OCI-LY7 (cell line): Measurements from ENCODE around the gene QPCTL.
A peak's percentile ranks its signal among the peaks of the same experiment; 100 is the strongest.

Experiments
- EZH2phosphoT487 ChIP-seq: fragments of 200-600 bp; sonication (generic); IDR thresholded peaks from 2 replicates; pipeline ENCODE4 v1.6.1; 2018; ENCODE audit warnings: low read depth, borderline replicate concordance, mild to moderate bottlenecking, mixed run types, antibody characterized with exemption, low read length, moderate library complexity, mixed read lengths
- TF ChIP-seq, protein P1 (sequence below): fragments of 200-600 bp; sonication (generic); conservative IDR thresholded peaks from 2 replicates; pipeline ENCODE4 v1.5.1; 2014; ENCODE audit warnings: mild to moderate bottlenecking, antibody characterized with exemption, low read length, moderate library complexity, mixed read lengths

- TF ChIP-seq, protein P1, sequence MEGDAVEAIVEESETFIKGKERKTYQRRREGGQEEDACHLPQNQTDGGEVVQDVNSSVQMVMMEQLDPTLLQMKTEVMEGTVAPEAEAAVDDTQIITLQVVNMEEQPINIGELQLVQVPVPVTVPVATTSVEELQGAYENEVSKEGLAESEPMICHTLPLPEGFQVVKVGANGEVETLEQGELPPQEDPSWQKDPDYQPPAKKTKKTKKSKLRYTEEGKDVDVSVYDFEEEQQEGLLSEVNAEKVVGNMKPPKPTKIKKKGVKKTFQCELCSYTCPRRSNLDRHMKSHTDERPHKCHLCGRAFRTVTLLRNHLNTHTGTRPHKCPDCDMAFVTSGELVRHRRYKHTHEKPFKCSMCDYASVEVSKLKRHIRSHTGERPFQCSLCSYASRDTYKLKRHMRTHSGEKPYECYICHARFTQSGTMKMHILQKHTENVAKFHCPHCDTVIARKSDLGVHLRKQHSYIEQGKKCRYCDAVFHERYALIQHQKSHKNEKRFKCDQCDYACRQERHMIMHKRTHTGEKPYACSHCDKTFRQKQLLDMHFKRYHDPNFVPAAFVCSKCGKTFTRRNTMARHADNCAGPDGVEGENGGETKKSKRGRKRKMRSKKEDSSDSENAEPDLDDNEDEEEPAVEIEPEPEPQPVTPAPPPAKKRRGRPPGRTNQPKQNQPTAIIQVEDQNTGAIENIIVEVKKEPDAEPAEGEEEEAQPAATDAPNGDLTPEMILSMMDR = 0 out of 2 replicates have a peak, but pooled peaks have one; percentile 33
- TF ChIP-seq EZH2phosphoT487 = no peak
Observed at GRCh38 chr19:45687599-45687998, 4.9 kb upstream of the QPCTL start.
